HEK293 (cell line): ENCODE data around the gene SLC6A1.

Experiments used
- FEZF1 ChIP-seq: fragments of 450-650 bp; formaldehyde crosslinking; IDR thresholded peaks from 2 replicates; pipeline ENCODE4 v1.5.1; 2016; ENCODE audit warnings: missing biosample characterization, missing genetic modification characterization
- GFI1B ChIP-seq: fragments of 450-650 bp; formaldehyde crosslinking; IDR thresholded peaks from 2 replicates; pipeline ENCODE4 v1.5.1; 2016; ENCODE audit warnings: missing biosample characterization, missing genetic modification characterization
- GLIS1 ChIP-seq: fragments of 450-650 bp; formaldehyde crosslinking; IDR thresholded peaks from 2 replicates; pipeline ENCODE4 v1.5.1; 2016; ENCODE audit warnings: missing biosample characterization, missing genetic modification characterization
- KLF10 ChIP-seq: fragments of 450-650 bp; IDR thresholded peaks from 2 replicates; pipeline ENCODE4 v1.5.1; 2018; ENCODE audit warnings: missing biosample characterization, mild to moderate bottlenecking, missing genetic modification characterization
- KLF7 ChIP-seq: fragments of 450-650 bp; formaldehyde crosslinking; IDR thresholded peaks from 2 replicates; pipeline ENCODE4 v1.5.1; 2016; ENCODE audit warnings: missing biosample characterization, missing genetic modification characterization, borderline replicate concordance
- PRDM2 ChIP-seq: fragments of 450-650 bp; formaldehyde crosslinking; IDR thresholded peaks from 2 replicates; pipeline ENCODE4 v1.5.1; 2016; ENCODE audit warnings: missing biosample characterization, missing genetic modification characterization, borderline replicate concordance
- SCRT1 ChIP-seq: fragments of 450-650 bp; formaldehyde crosslinking; IDR thresholded peaks from 2 replicates; pipeline ENCODE4 v1.5.1; 2016; ENCODE audit warnings: missing biosample characterization, missing genetic modification characterization, borderline replicate concordance
- SETDB1 ChIP-seq: IDR thresholded peaks from one replicate; pipeline ENCODE4 v1.6.1; 2017; ENCODE audit warnings: mild to moderate bottlenecking, low read length, moderate library complexity, mixed read lengths; ENCODE audit not compliant: insufficient read length
- TCF7L2 ChIP-seq: IDR thresholded peaks from 2 replicates; pipeline ENCODE4 v1.6.1; 2011; ENCODE audit warnings: low read depth, mild to moderate bottlenecking, inconsistent platforms, low read length, moderate library complexity, borderline replicate concordance
- ZBTB7A ChIP-seq: fragments of 450-650 bp; formaldehyde crosslinking; IDR thresholded peaks from 2 replicates; pipeline ENCODE4 v1.5.1; 2016; ENCODE audit warnings: low read depth, missing biosample characterization, missing genetic modification characterization
- ZNF138 ChIP-seq: fragments of 450-650 bp; formaldehyde crosslinking; IDR thresholded peaks from 2 replicates; pipeline ENCODE4 v1.5.1; 2016; ENCODE audit warnings: missing biosample characterization, missing genetic modification characterization, borderline replicate concordance
- ZNF239 ChIP-seq: fragments of 450-650 bp; formaldehyde crosslinking; IDR thresholded peaks from 2 replicates; pipeline ENCODE4 v1.5.1; 2016; ENCODE audit warnings: missing biosample characterization, missing genetic modification characterization
- ZNF416 ChIP-seq: fragments of 450-650 bp; formaldehyde crosslinking; IDR thresholded peaks from 2 replicates; pipeline ENCODE4 v1.5.1; 2016; ENCODE audit warnings: missing biosample characterization, missing genetic modification characterization
- ZNF621 ChIP-seq: fragments of 450-650 bp; formaldehyde crosslinking; IDR thresholded peaks from 2 replicates; pipeline ENCODE4 v1.5.1; 2017; ENCODE audit warnings: missing biosample characterization, missing genetic modification characterization
- ZNF624 ChIP-seq: fragments of 450-650 bp; formaldehyde crosslinking; IDR thresholded peaks from 2 replicates; pipeline ENCODE4 v1.5.1; 2017; ENCODE audit warnings: missing biosample characterization, missing genetic modification characterization
- ZNF704 ChIP-seq: fragments of 450-650 bp; formaldehyde crosslinking; IDR thresholded peaks from 2 replicates; pipeline ENCODE4 v1.5.1; 2016; ENCODE audit warnings: missing biosample characterization, missing genetic modification characterization
- TF ChIP-seq, protein P1 (sequence below): fragments of 450-650 bp; formaldehyde crosslinking; IDR thresholded peaks from 2 replicates; pipeline ENCODE4 v1.5.1; 2016; ENCODE audit warnings: missing biosample characterization, missing genetic modification characterization, low read depth
- TF ChIP-seq, protein P2 (sequence below): fragments of 450-650 bp; formaldehyde crosslinking; IDR thresholded peaks from 2 replicates; pipeline ENCODE4 v1.5.1; 2016; ENCODE audit warnings: missing biosample characterization, missing genetic modification characterization
- TF ChIP-seq, protein P3 (sequence below): fragments of 450-650 bp; formaldehyde crosslinking; conservative IDR thresholded peaks from 2 replicates; pipeline ENCODE4 v1.5.1; 2016; ENCODE audit warnings: low read depth, missing biosample characterization, missing genetic modification characterization
- TF ChIP-seq, protein P4 (sequence below): fragments of 450-650 bp; formaldehyde crosslinking; IDR thresholded peaks from 2 replicates; pipeline ENCODE4 v1.5.0; 2017; ENCODE audit warnings: missing biosample characterization, missing genetic modification characterization, borderline replicate concordance

Gene SLC6A1

DNA sequence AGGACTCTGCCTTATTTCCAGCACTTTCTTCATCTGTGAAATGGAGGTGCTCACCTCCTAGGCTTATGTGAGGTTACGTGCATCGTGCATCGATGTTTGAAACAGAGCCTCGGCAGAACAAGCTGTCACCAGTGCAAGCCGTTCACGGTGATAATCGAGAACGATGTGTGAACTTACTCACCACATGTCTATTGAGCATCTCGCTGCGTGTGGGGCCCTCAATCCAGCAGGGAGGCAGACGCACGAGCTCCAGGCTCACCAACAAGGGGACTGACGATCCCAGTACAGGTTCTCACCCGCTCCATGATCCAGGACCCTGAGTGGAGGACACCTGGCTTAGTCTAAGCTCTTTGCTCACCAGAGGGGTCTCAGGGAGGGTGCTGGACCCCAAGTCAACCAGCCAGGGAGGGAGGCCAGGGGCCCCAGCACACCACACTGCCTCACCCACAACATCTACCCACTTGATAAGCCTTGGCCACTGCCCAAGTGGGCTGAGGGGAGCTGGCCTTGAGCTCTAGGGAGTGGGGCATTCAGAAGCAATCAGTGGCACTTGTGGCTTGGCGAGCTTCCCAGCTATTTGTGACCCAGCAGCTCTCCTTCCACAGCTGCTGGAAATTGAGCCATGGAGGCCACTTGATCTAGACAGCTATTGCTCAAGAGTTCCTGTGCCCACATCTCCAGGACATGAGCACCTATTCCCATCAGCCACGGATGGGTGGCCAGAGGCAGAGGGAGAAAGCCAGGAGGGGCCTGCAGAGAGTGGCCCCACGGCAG lies 34.4 kb upstream of the SLC6A1 start (continued):
- TF ChIP-seq PRDM2 (tag by site-specific recombination) (no peak), KLF7 (tag by site-specific recombination) (no peak), ZNF239 (no peak), GFI1B (tag by site-specific recombination) (no peak), KLF10 (tag by site-specific recombination) (no peak), ZBTB7A (no peak), TCF7L2 (no peak), ZNF416 (tag by site-specific recombination) (no peak), ZNF138 (tag by site-specific recombination) (no peak), SETDB1 (no peak), ZNF624 (no peak), SCRT1 (no peak), GLIS1 (tag by site-specific recombination) (peak; percentile 47), ZNF621 (no peak), FEZF1 (tag by site-specific recombination) (peak; percentile 25; the same call in 1 of the 2 replicates), ZNF704 (tag by site-specific recombination) (no peak)
- TF ChIP-seq, protein P1, sequence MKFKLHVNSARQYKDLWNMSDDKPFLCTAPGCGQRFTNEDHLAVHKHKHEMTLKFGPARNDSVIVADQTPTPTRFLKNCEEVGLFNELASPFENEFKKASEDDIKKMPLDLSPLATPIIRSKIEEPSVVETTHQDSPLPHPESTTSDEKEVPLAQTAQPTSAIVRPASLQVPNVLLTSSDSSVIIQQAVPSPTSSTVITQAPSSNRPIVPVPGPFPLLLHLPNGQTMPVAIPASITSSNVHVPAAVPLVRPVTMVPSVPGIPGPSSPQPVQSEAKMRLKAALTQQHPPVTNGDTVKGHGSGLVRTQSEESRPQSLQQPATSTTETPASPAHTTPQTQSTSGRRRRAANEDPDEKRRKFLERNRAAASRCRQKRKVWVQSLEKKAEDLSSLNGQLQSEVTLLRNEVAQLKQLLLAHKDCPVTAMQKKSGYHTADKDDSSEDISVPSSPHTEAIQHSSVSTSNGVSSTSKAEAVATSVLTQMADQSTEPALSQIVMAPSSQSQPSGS (tag by site-specific recombination): no peak
- TF ChIP-seq, protein P2, sequence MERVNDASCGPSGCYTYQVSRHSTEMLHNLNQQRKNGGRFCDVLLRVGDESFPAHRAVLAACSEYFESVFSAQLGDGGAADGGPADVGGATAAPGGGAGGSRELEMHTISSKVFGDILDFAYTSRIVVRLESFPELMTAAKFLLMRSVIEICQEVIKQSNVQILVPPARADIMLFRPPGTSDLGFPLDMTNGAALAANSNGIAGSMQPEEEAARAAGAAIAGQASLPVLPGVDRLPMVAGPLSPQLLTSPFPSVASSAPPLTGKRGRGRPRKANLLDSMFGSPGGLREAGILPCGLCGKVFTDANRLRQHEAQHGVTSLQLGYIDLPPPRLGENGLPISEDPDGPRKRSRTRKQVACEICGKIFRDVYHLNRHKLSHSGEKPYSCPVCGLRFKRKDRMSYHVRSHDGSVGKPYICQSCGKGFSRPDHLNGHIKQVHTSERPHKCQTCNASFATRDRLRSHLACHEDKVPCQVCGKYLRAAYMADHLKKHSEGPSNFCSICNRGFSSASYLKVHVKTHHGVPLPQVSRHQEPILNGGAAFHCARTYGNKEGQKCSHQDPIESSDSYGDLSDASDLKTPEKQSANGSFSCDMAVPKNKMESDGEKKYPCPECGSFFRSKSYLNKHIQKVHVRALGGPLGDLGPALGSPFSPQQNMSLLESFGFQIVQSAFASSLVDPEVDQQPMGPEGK (tag by site-specific recombination): peak; percentile 47; the same call in 1 of the 2 replicates
- TF ChIP-seq, protein P3, sequence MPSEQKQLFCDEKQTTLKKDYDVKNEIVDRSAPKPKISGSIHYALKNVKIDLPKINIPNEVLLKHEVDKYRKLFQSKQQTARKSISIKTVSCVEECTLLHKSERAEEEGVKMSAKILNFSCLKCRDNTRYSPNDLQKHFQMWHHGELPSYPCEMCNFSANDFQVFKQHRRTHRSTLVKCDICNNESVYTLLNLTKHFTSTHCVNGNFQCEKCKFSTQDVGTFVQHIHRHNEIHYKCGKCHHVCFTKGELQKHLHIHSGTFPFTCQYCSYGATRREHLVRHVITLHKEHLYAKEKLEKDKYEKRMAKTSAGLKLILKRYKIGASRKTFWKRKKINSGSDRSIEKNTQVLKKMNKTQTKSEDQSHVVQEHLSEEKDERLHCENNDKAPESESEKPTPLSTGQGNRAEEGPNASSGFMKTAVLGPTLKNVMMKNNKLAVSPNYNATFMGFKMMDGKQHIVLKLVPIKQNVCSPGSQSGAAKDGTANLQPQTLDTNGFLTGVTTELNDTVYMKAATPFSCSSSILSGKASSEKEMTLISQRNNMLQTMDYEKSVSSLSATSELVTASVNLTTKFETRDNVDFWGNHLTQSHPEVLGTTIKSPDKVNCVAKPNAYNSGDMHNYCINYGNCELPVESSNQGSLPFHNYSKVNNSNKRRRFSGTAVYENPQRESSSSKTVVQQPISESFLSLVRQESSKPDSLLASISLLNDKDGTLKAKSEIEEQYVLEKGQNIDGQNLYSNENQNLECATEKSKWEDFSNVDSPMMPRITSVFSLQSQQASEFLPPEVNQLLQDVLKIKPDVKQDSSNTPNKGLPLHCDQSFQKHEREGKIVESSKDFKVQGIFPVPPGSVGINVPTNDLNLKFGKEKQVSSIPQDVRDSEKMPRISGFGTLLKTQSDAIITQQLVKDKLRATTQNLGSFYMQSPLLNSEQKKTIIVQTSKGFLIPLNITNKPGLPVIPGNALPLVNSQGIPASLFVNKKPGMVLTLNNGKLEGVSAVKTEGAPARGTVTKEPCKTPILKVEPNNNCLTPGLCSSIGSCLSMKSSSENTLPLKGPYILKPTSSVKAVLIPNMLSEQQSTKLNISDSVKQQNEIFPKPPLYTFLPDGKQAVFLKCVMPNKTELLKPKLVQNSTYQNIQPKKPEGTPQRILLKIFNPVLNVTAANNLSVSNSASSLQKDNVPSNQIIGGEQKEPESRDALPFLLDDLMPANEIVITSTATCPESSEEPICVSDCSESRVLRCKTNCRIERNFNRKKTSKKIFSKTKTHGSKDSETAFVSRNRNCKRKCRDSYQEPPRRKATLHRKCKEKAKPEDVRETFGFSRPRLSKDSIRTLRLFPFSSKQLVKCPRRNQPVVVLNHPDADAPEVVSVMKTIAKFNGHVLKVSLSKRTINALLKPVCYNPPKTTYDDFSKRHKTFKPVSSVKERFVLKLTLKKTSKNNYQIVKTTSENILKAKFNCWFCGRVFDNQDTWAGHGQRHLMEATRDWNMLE (tag by site-specific recombination): no peak
- TF ChIP-seq, protein P4, sequence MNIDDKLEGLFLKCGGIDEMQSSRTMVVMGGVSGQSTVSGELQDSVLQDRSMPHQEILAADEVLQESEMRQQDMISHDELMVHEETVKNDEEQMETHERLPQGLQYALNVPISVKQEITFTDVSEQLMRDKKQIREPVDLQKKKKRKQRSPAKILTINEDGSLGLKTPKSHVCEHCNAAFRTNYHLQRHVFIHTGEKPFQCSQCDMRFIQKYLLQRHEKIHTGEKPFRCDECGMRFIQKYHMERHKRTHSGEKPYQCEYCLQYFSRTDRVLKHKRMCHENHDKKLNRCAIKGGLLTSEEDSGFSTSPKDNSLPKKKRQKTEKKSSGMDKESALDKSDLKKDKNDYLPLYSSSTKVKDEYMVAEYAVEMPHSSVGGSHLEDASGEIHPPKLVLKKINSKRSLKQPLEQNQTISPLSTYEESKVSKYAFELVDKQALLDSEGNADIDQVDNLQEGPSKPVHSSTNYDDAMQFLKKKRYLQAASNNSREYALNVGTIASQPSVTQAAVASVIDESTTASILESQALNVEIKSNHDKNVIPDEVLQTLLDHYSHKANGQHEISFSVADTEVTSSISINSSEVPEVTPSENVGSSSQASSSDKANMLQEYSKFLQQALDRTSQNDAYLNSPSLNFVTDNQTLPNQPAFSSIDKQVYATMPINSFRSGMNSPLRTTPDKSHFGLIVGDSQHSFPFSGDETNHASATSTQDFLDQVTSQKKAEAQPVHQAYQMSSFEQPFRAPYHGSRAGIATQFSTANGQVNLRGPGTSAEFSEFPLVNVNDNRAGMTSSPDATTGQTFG (tag by site-specific recombination): no peak
